Measurements from ENCODE around the gene SND1. TPM values are rescaled to one million over a fixed set of nuclear protein-coding genes. Genes with fewer than 3 reads are reported as not detected.
A peak's percentile ranks its signal among the peaks of the same experiment; 100 is the strongest.

Gene SND1
- total and polyA plus RNA-seq, 2 donors (not counting 3 experiments of a cell fraction or from before 2014, with no cell fraction given) = 116 to 249 TPM

DNA sequence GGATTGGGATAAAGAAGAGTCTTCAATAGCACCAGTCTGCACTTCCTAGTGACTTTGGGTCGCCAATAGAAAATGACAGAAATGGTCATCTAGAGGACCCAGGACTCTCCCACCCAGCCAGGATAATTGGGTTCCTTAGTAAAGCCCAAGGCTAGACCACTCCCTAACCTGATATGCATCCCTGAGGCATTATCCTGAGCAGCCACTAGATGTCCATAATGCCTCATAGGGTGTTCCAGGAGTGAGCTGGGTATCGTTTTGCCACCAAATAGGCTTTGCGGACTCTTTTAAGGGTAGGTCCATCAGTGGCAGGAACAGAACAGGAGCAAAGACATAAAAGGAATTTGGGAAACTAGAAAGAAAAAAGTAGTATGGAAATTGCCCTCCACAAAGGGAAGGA is 383.7 kb downstream of the SND1 start:
- BruUV-seq (replicated peaks) = no TSS peak
- peak; percentile 45 to 51 for TF ChIP-seq CTCF (IDR thresholded peaks at IDR 0.05; ENCODE audit: extremely low read depth in 1 of 2, insufficient read depth in 1 of 2, low read depth in 1 of 2, low read length in 2 of 2)
- TF ChIP-seq FOS (IDR thresholded peaks at IDR 0.05; ENCODE audit: borderline replicate concordance, insufficient read depth, low read length) = no peak
- no peak for TF ChIP-seq EZH2 (IDR thresholded peaks at IDR 0.05; ENCODE audit: borderline replicate concordance, low read depth, low read length, severe bottlenecking)
- no peak overlapping the region for H3K27ac ChIP-seq (ENCODE audit: insufficient read depth, low read depth, low read length)
- H3K9ac ChIP-seq (replicated peaks; ENCODE audit: extremely low read depth, insufficient read depth, low read length) = no peak overlapping the region
- H3K27me3 ChIP-seq (ENCODE audit: control insufficient read depth in 2 of 2, insufficient read depth in 2 of 2, low read length in 2 of 2) = no peaks in the 10 kb centered on the region
- intact Hi-C loops (cut with micrococcal nuclease) (loop anchor here (1.0 to 10.0 kb wide), 2 partner anchors 173 to 451 kb away; partner anchors contain the start of genes ARF5 and GCC1), dilution Hi-C loops (cut with MboI; ENCODE audit: extremely low pct_ligation_motif_present, low sequenced_read_pairs) (no loop called here)
- no peaks in the 10 kb centered on the region for H3K9me1 ChIP-seq (replicated peaks; ENCODE audit: control insufficient read depth, extremely low read depth, insufficient read depth, low read length)
- no peaks in the 10 kb centered on the region for H3K9me3 ChIP-seq (replicated peaks; ENCODE audit: control insufficient read depth, insufficient read depth, low read length)
- POLR2A ChIA-PET = no interaction called here
- H3K4me1 ChIP-seq (ENCODE audit: control insufficient read depth, extremely low read depth, insufficient read depth, low read length) = peaks cover 5% of the 10 kb centered on the region
- no peaks in the 10 kb centered on the region for H3K36me3 ChIP-seq (ENCODE audit: control insufficient read depth in 2 of 2, extremely low read depth in 1 of 2, insufficient read depth in 2 of 2, low read length in 2 of 2)
- DNase-seq (ENCODE audit: low read depth, low spot score) (peak; percentile 25), FAIRE-seq (peak; percentile 53)
- CTCF ChIA-PET = interaction anchor here (0.6 to 3.2 kb wide), 11 partner anchors 10 to 448 kb away, joined by 3 to 60 read pairs (median 4); partner anchors contain the start of gene ARF5
- H3K4me2 ChIP-seq (ENCODE audit: insufficient read depth, low read length) = no peak overlapping the region
- H2AFZ ChIP-seq (ENCODE audit: low read depth, low read length) = no peak overlapping the region
- peaks cover under 1% of the 10 kb centered on the region for H3K79me2 ChIP-seq (ENCODE audit: control insufficient read depth, insufficient read depth, low read length)
- H3K4me3 ChIP-seq (replicated peaks in 1 of 3; ENCODE audit: insufficient read depth in 1 of 3, low read depth in 1 of 3, low read length in 3 of 3) = no peak overlapping the region
- peaks cover 7% of the 10 kb centered on the region for H4K20me1 ChIP-seq (replicated peaks; ENCODE audit: control insufficient read depth, extremely low read depth, insufficient read depth, low read length)

DNA sequence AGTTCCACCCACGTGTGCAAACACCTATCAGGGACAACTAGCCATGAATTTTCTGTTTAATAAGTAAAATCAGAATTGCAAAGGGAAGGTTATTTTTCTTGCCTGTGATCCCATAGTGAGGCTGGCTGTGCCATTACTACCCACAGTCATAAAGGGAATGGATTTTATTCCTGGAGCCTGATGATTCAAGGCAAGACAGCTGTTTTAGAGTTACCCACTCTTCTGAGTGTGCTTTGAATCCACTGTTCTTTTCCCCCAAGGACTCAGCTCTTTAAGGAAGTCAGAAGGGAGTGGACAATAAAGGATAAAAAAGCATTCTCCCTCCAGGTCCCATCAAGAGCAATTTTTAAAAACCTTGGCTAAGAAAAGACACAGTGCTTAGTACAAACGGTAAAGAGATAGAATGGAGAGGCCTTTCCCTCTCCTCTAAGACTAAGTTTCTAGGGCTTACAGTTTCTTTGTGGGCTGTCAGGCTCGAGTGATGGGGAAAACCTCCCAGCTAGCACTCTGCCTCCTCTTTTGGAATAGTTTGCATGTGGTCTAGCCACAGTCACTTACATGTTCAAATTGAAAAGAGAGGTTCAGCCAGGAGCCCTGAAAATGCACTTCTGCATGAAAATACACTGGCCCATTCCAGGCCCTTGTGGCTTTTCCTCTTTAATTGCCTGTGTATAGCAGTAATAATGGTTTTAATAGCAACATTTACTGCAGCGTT is 384.4 kb downstream of the SND1 start:
- H3K9ac ChIP-seq (replicated peaks; ENCODE audit: extremely low read depth, insufficient read depth, low read length) = no peak overlapping the region
- FAIRE-seq (no peak), DNase-seq (ENCODE audit: low read depth, low spot score) (no peak)
- no peak overlapping the region for H3K27ac ChIP-seq (ENCODE audit: insufficient read depth, low read depth, low read length)
- peaks cover 11% of the 10 kb centered on the region for H4K20me1 ChIP-seq (replicated peaks; ENCODE audit: control insufficient read depth, extremely low read depth, insufficient read depth, low read length)
- peaks cover 11% of the 10 kb centered on the region for H3K4me1 ChIP-seq (ENCODE audit: control insufficient read depth, extremely low read depth, insufficient read depth, low read length)
- no peaks in the 10 kb centered on the region for H3K9me3 ChIP-seq (replicated peaks; ENCODE audit: control insufficient read depth, insufficient read depth, low read length)
- ChIA-PET POLR2A (no interaction called here), CTCF (interaction anchor here (0.6 to 3.2 kb wide), 10 partner anchors 9 to 448 kb away, joined by 3 to 60 read pairs (median 4); partner anchors contain the start of gene ARF5)
- H3K4me2 ChIP-seq (ENCODE audit: insufficient read depth, low read length) = no peak overlapping the region
- H3K4me3 ChIP-seq (replicated peaks in 1 of 3; ENCODE audit: insufficient read depth in 1 of 3, low read depth in 1 of 3, low read length in 3 of 3) = no peak overlapping the region
- no peaks in the 10 kb centered on the region for H3K36me3 ChIP-seq (ENCODE audit: control insufficient read depth in 2 of 2, extremely low read depth in 1 of 2, insufficient read depth in 2 of 2, low read length in 2 of 2)
- H3K9me1 ChIP-seq (replicated peaks; ENCODE audit: control insufficient read depth, extremely low read depth, insufficient read depth, low read length) = no peaks in the 10 kb centered on the region
- intact Hi-C loops (cut with micrococcal nuclease) (loop anchor here (10.0 kb wide), 1 partner anchor 452 kb away; the partner anchor contains the start of genes ARF5 and GCC1), dilution Hi-C loops (cut with MboI; ENCODE audit: extremely low pct_ligation_motif_present, low sequenced_read_pairs) (no loop called here)
- peaks cover 2% of the 10 kb centered on the region for H3K79me2 ChIP-seq (ENCODE audit: control insufficient read depth, insufficient read depth, low read length)
- BruUV-seq (replicated peaks) = no TSS peak
- no peaks in the 10 kb centered on the region for H3K27me3 ChIP-seq (ENCODE audit: control insufficient read depth in 2 of 2, insufficient read depth in 2 of 2, low read length in 2 of 2)
- no peak overlapping the region for H2AFZ ChIP-seq (ENCODE audit: low read depth, low read length)
- TF ChIP-seq MYC (IDR thresholded peaks at IDR 0.05; ENCODE audit: low read depth, low read length) (no peak), POLR2AphosphoS5 (IDR thresholded peaks at IDR 0.05; ENCODE audit: insufficient read depth, low read depth, low read length) (no peak)

All from endothelial cell of umbilical vein (primary cell).